Measurements from ENCODE around the gene AP5Z1.

GRCh38 chr7:4791101-4791737, 15.8 kb downstream of the AP5Z1 start:
- TF ChIP-seq POLR2AphosphoS5 (IDR thresholded peaks at IDR 0.05; ENCODE audit: low read depth, low read length) (no peak), POLR2A (IDR thresholded peaks at IDR 0.05; ENCODE audit: low read depth, low read length) (no peak), TAF1 (IDR thresholded peaks at IDR 0.05; ENCODE audit: borderline replicate concordance, low read depth, low read length) (no peak)
